ENCODE measurements around the gene GRIN2A. TPM values are rescaled to one million over a fixed set of nuclear protein-coding genes. Genes with fewer than 3 reads are reported as not detected.

Gene GRIN2A
- total and polyA plus RNA-seq, 2 of the 8 experiments (the other 6 are each of a cell fraction or from before 2014, with no cell fraction given) = 0.18 to 1.8 TPM

DNA sequence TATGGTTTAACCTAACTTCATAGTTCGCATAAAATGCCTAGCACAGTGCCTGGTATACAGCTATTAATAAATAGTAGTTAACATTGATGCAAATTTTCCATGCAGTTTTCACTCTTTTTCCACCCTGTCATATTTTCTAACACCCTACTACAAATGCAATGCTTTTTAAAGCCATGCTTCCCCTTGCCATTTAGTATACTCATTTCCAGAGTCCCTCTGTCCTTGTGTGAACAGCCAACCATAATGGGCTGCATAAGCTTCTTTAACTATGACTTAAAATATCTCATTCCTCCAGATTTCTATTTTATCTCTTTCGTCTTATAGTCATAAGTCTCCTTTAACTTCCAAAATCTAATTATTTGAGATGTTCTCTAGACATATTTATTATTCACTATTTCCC lies 284.1 kb downstream of the GRIN2A start:
- Histone ChIP-seq H3K27ac (ENCODE audit: low read depth, low read length) (no peak overlapping the region), H2AK5ac (ENCODE audit: low read depth, low read length) (no peak overlapping the region), H2BK20ac (ENCODE audit: low read length) (no peak overlapping the region), H3K18ac (ENCODE audit: extremely low read depth, low read length) (no peak overlapping the region), H2BK5ac (ENCODE audit: low read depth, low read length) (no peak overlapping the region), H2AFZ (ENCODE audit: low read length) (no peak overlapping the region), H3K4ac (replicated peaks; ENCODE audit: insufficient read length, low read depth, low read length) (no peak overlapping the region), H3K79me1 (ENCODE audit: low read depth, low read length) (no peaks in the 10 kb centered on the region), H3K4me3 (ENCODE audit: extremely low read depth in 1 of 4, insufficient read depth in 2 of 4, low read depth in 3 of 4, low read length in 4 of 4) (no peak overlapping the region), H4K20me1 (replicated peaks in 1 of 2; ENCODE audit: control insufficient read depth in 1 of 2, insufficient read depth in 2 of 2, low read length in 2 of 2) (no peaks in the 10 kb centered on the region), H3K79me2 (ENCODE audit: control insufficient read depth in 1 of 2, insufficient read depth in 2 of 2, low read length in 2 of 2) (no peaks in the 10 kb centered on the region), H2BK120ac (replicated peaks; ENCODE audit: low read depth, low read length) (no peak overlapping the region), H3K4me2 (ENCODE audit: insufficient read depth in 1 of 2, low read depth in 2 of 2, low read length in 2 of 2) (no peak overlapping the region), H3K27me3 (replicated peaks in 1 of 4; ENCODE audit: control insufficient read depth in 3 of 4, extremely low read depth in 1 of 4, insufficient read depth in 3 of 4, low read length in 3 of 4) (no peaks in the 10 kb centered on the region), H4K5ac (ENCODE audit: insufficient read length, low read depth, low read length) (no peak overlapping the region), H4K8ac (ENCODE audit: extremely low read depth, insufficient read depth, low read length) (no peak overlapping the region), H4K91ac (replicated peaks; ENCODE audit: insufficient read length, low read length) (no peak overlapping the region), H3K23me2 (ENCODE audit: low read depth, low read length) (peaks cover 3% of the 10 kb centered on the region; the same call in 1 of the 2 replicates), H3K36me3 (ENCODE audit: control insufficient read depth in 2 of 4, insufficient read depth in 4 of 4, low read length in 3 of 4) (no peaks in the 10 kb centered on the region), H2BK12ac (ENCODE audit: low read depth, low read length) (no peak overlapping the region), H3K56ac (replicated peaks; ENCODE audit: insufficient read length, low read depth, low read length) (no peak overlapping the region), H3K9me3 (ENCODE audit: insufficient read depth in 2 of 2, low read depth in 1 of 2, low read length in 1 of 2) (no peaks in the 10 kb centered on the region), H3K9ac (replicated peaks in 1 of 4; ENCODE audit: extremely low read depth in 1 of 4, low read depth in 3 of 4, low read length in 3 of 4) (no peak overlapping the region), H3K14ac (ENCODE audit: insufficient read length) (no peak overlapping the region), H2BK15ac (ENCODE audit: low read length) (no peak overlapping the region), H3K4me1 (replicated peaks in 1 of 4; ENCODE audit: control insufficient read depth in 3 of 4, insufficient read depth in 4 of 4, low read length in 3 of 4) (no peaks in the 10 kb centered on the region), H3K23ac (ENCODE audit: insufficient read length) (no peak overlapping the region)
- FAIRE-seq = no peak
- ChIA-PET POLR2A (ENCODE audit: partially characterized antibody) (no interaction called here), CTCF (ENCODE audit: partially characterized antibody) (no interaction called here)
- DNase-seq (ENCODE audit: low read depth in 1 of 2, low spot score in 2 of 2) = no peak
- 86% methylated on average over 2 of the region's 2 CpGs; no CpG with 5 or more reads in 1 of the 2 experiments for WGBS, 2 experiments (ENCODE audit: extremely low coverage in 1 of 2, insufficient coverage in 1 of 2, insufficient read length in 1 of 2, insufficient replicate concordance in 2 of 2, low coverage in 1 of 2, low lambda C conversion rate in 2 of 2, missing lambda C conversion rate in 1 of 2)
- no peak for TF ChIP-seq YY1 (IDR thresholded peaks at IDR 0.05; ENCODE audit: low read depth, low read length)
- no peak for TF ChIP-seq NRF1 (IDR thresholded peaks at IDR 0.05; ENCODE audit: low read depth, low read length)
- TF ChIP-seq HDAC6 (IDR thresholded peaks at IDR 0.05; ENCODE audit: low read depth, low read length) = no peak
- TF ChIP-seq CEBPB (IDR thresholded peaks at IDR 0.05; ENCODE audit: low read depth, low read length) = no peak
- no peak for TF ChIP-seq RBBP5 (IDR thresholded peaks at IDR 0.05; ENCODE audit: borderline replicate concordance, low read depth, low read length)
- TF ChIP-seq KDM5A (IDR thresholded peaks at IDR 0.05; ENCODE audit: low read length) = no peak
- no peak for TF ChIP-seq CHD2 (IDR thresholded peaks at IDR 0.05; ENCODE audit: low read length)
- no peak for TF ChIP-seq RXRA (IDR thresholded peaks at IDR 0.05; ENCODE audit: insufficient read depth, low read depth, low read length)
- no peak for TF ChIP-seq RFX5 (IDR thresholded peaks at IDR 0.05; ENCODE audit: borderline replicate concordance, low read depth, low read length)
- no peak for TF ChIP-seq TAF7 (optimal IDR thresholded peaks at IDR 0.05; ENCODE audit: borderline replicate concordance, low read depth, low read length)
- no peak for TF ChIP-seq JUN (IDR thresholded peaks at IDR 0.05; ENCODE audit: low read depth, low read length)
- no peak for TF ChIP-seq CBX5 (IDR thresholded peaks at IDR 0.05; ENCODE audit: low read depth, low read length)
- TF ChIP-seq KDM1A (IDR thresholded peaks at IDR 0.05; ENCODE audit: borderline replicate concordance, low read length) = no peak
- TF ChIP-seq, protein P1, sequence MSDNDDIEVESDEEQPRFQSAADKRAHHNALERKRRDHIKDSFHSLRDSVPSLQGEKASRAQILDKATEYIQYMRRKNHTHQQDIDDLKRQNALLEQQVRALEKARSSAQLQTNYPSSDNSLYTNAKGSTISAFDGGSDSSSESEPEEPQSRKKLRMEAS (IDR thresholded peaks at IDR 0.05) = no peak
